HUES64 (cell line): Measurements from ENCODE around the gene RPF1.
A peak's percentile ranks its signal among the peaks of the same experiment; 100 is the strongest.
"Not testable (repeated sequence)": the region's sequence is repeated elsewhere in the genome, so short reads cannot be mapped to it uniquely, and the experiment has no call there.

Experiments used
- H3K27ac ChIP-seq: 2 replicates; pipeline ENCODE4 v1.7.0; 2013; ENCODE audit warnings: low read depth, low read length, inconsistent platforms
- H3K27me3 ChIP-seq: 2 replicates; pipeline ENCODE4 v1.6.1; 2013; ENCODE audit warnings: mild to moderate bottlenecking, low read length; ENCODE audit not compliant: insufficient read depth
- H3K36me3 ChIP-seq: 2 replicates; pipeline ENCODE4 v1.6.1; 2013; ENCODE audit warnings: mild to moderate bottlenecking, low read length; ENCODE audit not compliant: insufficient read depth
- H3K4me1 ChIP-seq: 2 replicates; pipeline ENCODE4 v1.6.1; 2013; ENCODE audit warnings: mild to moderate bottlenecking, low read length, moderate library complexity; ENCODE audit not compliant: insufficient read depth
- H3K4me3 ChIP-seq: 2 replicates; pipeline ENCODE4 v1.5.1; 2013; ENCODE audit warnings: mild to moderate bottlenecking, low read length, moderate library complexity
- H3K9ac ChIP-seq: 2 replicates; pipeline ENCODE4 v1.6.1; 2013; ENCODE audit warnings: mild to moderate bottlenecking, low read depth, low read length
- H3K9me3 ChIP-seq: 2 replicates; pipeline ENCODE4 v1.6.1; 2013; ENCODE audit warnings: low read depth, low read length; ENCODE audit not compliant: insufficient read depth
- WGBS: fragments of 150-250, 120-280 bp; methylation state at CpG from one replicate; pipeline ENCODE4 v1.1.7; 2013; ENCODE audit warnings: missing lambda C conversion rate; 5-methylcytosine and 5-hydroxymethylcytosine counted together

Gene RPF1

GRCh38 chr1:84496498-84496897 lies 17.4 kb downstream of the RPF1 start:
- WGBS = 97% methylated on average over 2 of the region's 3 CpGs
- Histone ChIP-seq H3K27ac (no peak overlapping the region), H3K27me3 (no peaks in the 10 kb centered on the region), H3K4me3 (no peak overlapping the region), H3K36me3 (peaks cover 98% of the 10 kb centered on the region), H3K4me1 (peaks cover 5% of the 10 kb centered on the region), H3K9me3 (no peaks in the 10 kb centered on the region), H3K9ac (no peak overlapping the region)

- Histone ChIP-seq H3K27ac (no peak overlapping the region), H3K9ac (no peak overlapping the region), H3K4me1 (peaks cover 9% of the 10 kb centered on the region), H3K27me3 (no peaks in the 10 kb centered on the region), H3K9me3 (no peaks in the 10 kb centered on the region), H3K4me3 (no peak overlapping the region), H3K36me3 (peaks cover 87% of the 10 kb centered on the region)
- 89% methylated on average over 2 of the region's 2 CpGs for WGBS
These were observed 18.7 kb downstream of the RPF1 start for GRCh38 chr1:84497631-84498275.

- Histone ChIP-seq H3K4me1 (peaks cover 33% of the 10 kb centered on the region), H3K9me3 (no peaks in the 10 kb centered on the region), H3K9ac (no peak overlapping the region), H3K36me3 (peaks cover 37% of the 10 kb centered on the region), H3K27ac (no peak overlapping the region), H3K27me3 (peaks cover 3% of the 10 kb centered on the region; the same call in 1 of the 2 replicates), H3K4me3 (no peak overlapping the region)
- 96% methylated on average over 5 of the region's 5 CpGs for WGBS
These were observed 23.9 kb downstream of the RPF1 start for GRCh38 chr1:84502927-84503326.

- Histone ChIP-seq H3K4me3 (peak overlapping the region; percentile 87), H3K36me3 (peaks cover 18% of the 10 kb centered on the region), H3K9me3 (peaks cover 6% of the 10 kb centered on the region; the same call in 1 of the 2 replicates), H3K27ac (no peak overlapping the region), H3K27me3 (peaks cover 3% of the 10 kb centered on the region; the same call in 1 of the 2 replicates), H3K9ac (peak overlapping the region; percentile 67), H3K4me1 (peaks cover 33% of the 10 kb centered on the region)
- WGBS = 16% methylated on average over 16 of the region's 17 CpGs
These were observed 25.8 kb downstream of the RPF1 start for GRCh38 chr1:84504580-84505492.

GRCh38 chr1:84505493-84506001 lies 26.5 kb downstream of the RPF1 start:
- Histone ChIP-seq H3K4me3 (peak overlapping the region; percentile 87), H3K36me3 (peaks cover 11% of the 10 kb centered on the region), H3K27me3 (peaks cover 3% of the 10 kb centered on the region; the same call in 1 of the 2 replicates), H3K9me3 (peaks cover 6% of the 10 kb centered on the region; the same call in 1 of the 2 replicates), H3K4me1 (peaks cover 33% of the 10 kb centered on the region), H3K9ac (peak overlapping the region; percentile 67), H3K27ac (peak overlapping the region; percentile 83)
- under 1% methylated on average over 47 of the region's 47 CpGs for WGBS

- under 1% methylated on average over 60 of the region's 60 CpGs for WGBS
- Histone ChIP-seq H3K4me1 (peaks cover 31% of the 10 kb centered on the region), H3K36me3 (peaks cover 5% of the 10 kb centered on the region), H3K9me3 (peaks cover 6% of the 10 kb centered on the region; the same call in 1 of the 2 replicates), H3K27me3 (peaks cover 3% of the 10 kb centered on the region; the same call in 1 of the 2 replicates), H3K27ac (peak within 1 kb of the TSS; percentile 83), H3K9ac (peak within 1 kb of the TSS; percentile 69), H3K4me3 (peak within 1 kb of the TSS; percentile 87)
These were observed 27.1 kb downstream of the RPF1 start, which contains the start of the genes GNG5 and SPATA1 for GRCh38 chr1:84506002-84506728. TSS of gene GNG5 (minus strand) at chr1:84506581. CDS start at chr1:84506091, 490 bp downstream. TSS of gene SPATA1 (plus strand) at chr1:84506386. CDS start at chr1:84516360, 9,974 bp downstream.

GRCh38 chr1:84506729-84507453 lies 27.8 kb downstream of the RPF1 start:
- WGBS = 13% methylated on average over 21 of the region's 26 CpGs
- no peaks in the 10 kb centered on the region; the same call in 1 of the 2 replicates for H3K36me3 ChIP-seq
- H3K27ac ChIP-seq = peak overlapping the region; percentile 72; the same call in 1 of the 2 replicates

GRCh38 chr1:84507887-84508286 lies 28.8 kb downstream of the RPF1 start:
- peak overlapping the region; percentile 87; the same call in 1 of the 2 replicates for H3K4me3 ChIP-seq
- not testable (repeated sequence) for H3K9ac ChIP-seq, H3K27ac ChIP-seq, H3K27me3 ChIP-seq, H3K9me3 ChIP-seq, H3K36me3 ChIP-seq
- 95% methylated on average over 13 of the region's 14 CpGs for WGBS
- H3K4me1 ChIP-seq = peaks cover 24% of the 10 kb centered on the region

More at GRCh38 chr1:84506729-84507453, 27.8 kb downstream of the RPF1 start:
- peak overlapping the region; percentile 69 for H3K9ac ChIP-seq
- H3K27me3 ChIP-seq = peaks cover 3% of the 10 kb centered on the region; the same call in 1 of the 2 replicates
- H3K9me3 ChIP-seq = peaks cover 6% of the 10 kb centered on the region; the same call in 1 of the 2 replicates
- peak overlapping the region; percentile 87 for H3K4me3 ChIP-seq
- peaks cover 24% of the 10 kb centered on the region for H3K4me1 ChIP-seq

GRCh38 chr1:84508510-84508909 lies 29.4 kb downstream of the RPF1 start:
- Histone ChIP-seq H3K4me1 (peaks cover 23% of the 10 kb centered on the region), H3K27me3 (peaks cover 3% of the 10 kb centered on the region; the same call in 1 of the 2 replicates), H3K9me3 (peaks cover 6% of the 10 kb centered on the region; the same call in 1 of the 2 replicates), H3K27ac (no peak overlapping the region), H3K9ac (no peak overlapping the region), H3K36me3 (no peaks in the 10 kb centered on the region), H3K4me3 (no peak overlapping the region)
- 88% methylated on average over 1 of the region's 1 CpG for WGBS

GRCh38 chr1:84509029-84509428 lies 30.0 kb downstream of the RPF1 start:
- Histone ChIP-seq H3K27me3 (peaks cover 3% of the 10 kb centered on the region; the same call in 1 of the 2 replicates), H3K4me1 (peaks cover 18% of the 10 kb centered on the region), H3K27ac (no peak overlapping the region), H3K4me3 (no peak overlapping the region), H3K9ac (no peak overlapping the region), H3K9me3 (peaks cover 6% of the 10 kb centered on the region; the same call in 1 of the 2 replicates), H3K36me3 (no peaks in the 10 kb centered on the region)
- 90% methylated on average over 4 of the region's 4 CpGs for WGBS
